ENCODE measurements around the gene PTPN22. TPM values are rescaled to one million over a fixed set of nuclear protein-coding genes. Genes with fewer than 3 reads are reported as not detected.

PTPN22 gene
- polyA plus RNA-seq, 1 donor (not counting 4 experiments of a cell fraction or from before 2014, with no cell fraction given), result 0.39 TPM

GRCh38 chr1:113886417-113887401, 15.2 kb upstream of the PTPN22 start:
- H3K4me1 ChIP-seq (ENCODE audit: control insufficient read depth, extremely low read depth, insufficient read depth, low read length), result peaks cover 15% of the 10 kb centered on the region

GRCh38 chr1:113881661-113882060, 10.1 kb upstream of the PTPN22 start:
- dilution Hi-C loops (cut with MboI; ENCODE audit: extremely low pct_ligation_motif_present, low sequenced_read_pairs), result no loop called here
- Histone ChIP-seq H3K36me3 (ENCODE audit: control insufficient read depth in 2 of 2, extremely low read depth in 1 of 2, insufficient read depth in 2 of 2, low read length in 2 of 2) (no peaks in the 10 kb centered on the region), H3K4me3 (ENCODE audit: control insufficient read depth in 2 of 3, extremely low read depth in 1 of 3, insufficient read depth in 2 of 3, low read depth in 1 of 3, low read length in 3 of 3) (no peak overlapping the region), H3K79me2 (ENCODE audit: control insufficient read depth, insufficient read depth, low read length) (no peaks in the 10 kb centered on the region), H3K4me1 (ENCODE audit: control insufficient read depth, extremely low read depth, insufficient read depth, low read length) (peaks cover 4% of the 10 kb centered on the region), H3K27me3 (ENCODE audit: control insufficient read depth, extremely low read depth, insufficient read depth, low read length) (no peaks in the 10 kb centered on the region), H2AFZ (ENCODE audit: control insufficient read depth, low read length) (no peak overlapping the region), H3K9ac (ENCODE audit: control insufficient read depth, extremely low read depth, insufficient read depth, low read length) (no peak overlapping the region), H3K9me1 (ENCODE audit: control insufficient read depth, extremely low read depth, insufficient read depth, low read length) (no peaks in the 10 kb centered on the region), H3K4me2 (ENCODE audit: control insufficient read depth, extremely low read depth, insufficient read depth, low read depth, low read length) (no peak overlapping the region), H3K27ac (ENCODE audit: control insufficient read depth, insufficient read depth, low read length) (no peak overlapping the region), H3K9me3 (ENCODE audit: control insufficient read depth, low read depth, low read length) (no peaks in the 10 kb centered on the region), H4K20me1 (ENCODE audit: control insufficient read depth, extremely low read depth, insufficient read depth, low read length) (no peaks in the 10 kb centered on the region)
- FAIRE-seq (no peak), DNase-seq (ENCODE audit: low read depth, low spot score) (no peak)
- TF ChIP-seq EZH2 (IDR thresholded peaks at IDR 0.05; ENCODE audit: low read length) (no peak), CTCF (optimal IDR thresholded peaks at IDR 0.05 in 1 of 3, IDR thresholded peaks at IDR 0.05 in 1 of 3, conservative IDR thresholded peaks at IDR 0.05 in 1 of 3; ENCODE audit: extremely low read depth in 1 of 3, insufficient read depth in 2 of 3, low read length in 3 of 3) (no peak)

More at GRCh38 chr1:113886417-113887401, 15.2 kb upstream of the PTPN22 start:
- Histone ChIP-seq H3K79me2 (ENCODE audit: control insufficient read depth, insufficient read depth, low read length) (no peaks in the 10 kb centered on the region), H3K9me1 (ENCODE audit: control insufficient read depth, extremely low read depth, insufficient read depth, low read length) (no peaks in the 10 kb centered on the region), H3K4me3 (ENCODE audit: control insufficient read depth in 2 of 3, extremely low read depth in 1 of 3, insufficient read depth in 2 of 3, low read depth in 1 of 3, low read length in 3 of 3) (no peak overlapping the region), H3K9me3 (ENCODE audit: control insufficient read depth, low read depth, low read length) (no peaks in the 10 kb centered on the region), H3K27me3 (ENCODE audit: control insufficient read depth, extremely low read depth, insufficient read depth, low read length) (no peaks in the 10 kb centered on the region), H3K4me2 (ENCODE audit: control insufficient read depth, extremely low read depth, insufficient read depth, low read depth, low read length) (peak overlapping the region; percentile 2), H4K20me1 (ENCODE audit: control insufficient read depth, extremely low read depth, insufficient read depth, low read length) (no peaks in the 10 kb centered on the region), H3K36me3 (ENCODE audit: control insufficient read depth in 2 of 2, extremely low read depth in 1 of 2, insufficient read depth in 2 of 2, low read length in 2 of 2) (no peaks in the 10 kb centered on the region), H3K9ac (ENCODE audit: control insufficient read depth, extremely low read depth, insufficient read depth, low read length) (no peak overlapping the region), H3K27ac (ENCODE audit: control insufficient read depth, insufficient read depth, low read length) (no peak overlapping the region), H2AFZ (ENCODE audit: control insufficient read depth, low read length) (peak overlapping the region; percentile 0)
- no peak for TF ChIP-seq EZH2 (IDR thresholded peaks at IDR 0.05; ENCODE audit: low read length)
- TF ChIP-seq CTCF (optimal IDR thresholded peaks at IDR 0.05 in 1 of 3, IDR thresholded peaks at IDR 0.05 in 1 of 3, conservative IDR thresholded peaks at IDR 0.05 in 1 of 3; ENCODE audit: extremely low read depth in 1 of 3, insufficient read depth in 2 of 3, low read length in 3 of 3), result no peak
- dilution Hi-C loops (cut with MboI; ENCODE audit: extremely low pct_ligation_motif_present, low sequenced_read_pairs), result no loop called here
- DNase-seq (ENCODE audit: low read depth, low spot score) (no peak), FAIRE-seq (no peak)
